Keratinocyte (primary cell): ENCODE measurements around the gene CACNG3. TPM values are rescaled to one million over a fixed set of nuclear protein-coding genes. Genes with fewer than 3 reads are reported as not detected.

Experiments used
- DNase-seq: peaks from one replicate; pipeline ENCODE4 v3.0.0-alpha.2; 2011; ENCODE audit warnings: low read depth, missing footprints, low spot score
- FAIRE-seq: peaks from 2 replicates; lab custom pipeline; 2011; peaks lifted over from hg19 to GRCh38; lab: Jason Lieb, UNC
- H2AFZ ChIP-seq: 2 replicates; pipeline ENCODE4 v1.6.0; 2012; ENCODE audit warnings: low read length, control low read depth, inconsistent platforms; ENCODE audit not compliant: control insufficient read depth
- H3K27ac ChIP-seq: 2 replicates; pipeline ENCODE4 v1.5.1; 2011; ENCODE audit warnings: low read length; ENCODE audit not compliant: control insufficient read depth, insufficient read depth
- H3K27me3 ChIP-seq: 3 replicates; pipeline ENCODE4 v1.6.0; 2011; ENCODE audit warnings: low read length; ENCODE audit not compliant: control insufficient read depth, insufficient read depth; ENCODE audit errors: extremely low read depth
- H3K36me3 ChIP-seq, 2 experiments: 2 replicates in 1 of 2; 3 replicates in 1 of 2; pipeline ENCODE4 v1.5.1; 2011; ENCODE audit warnings: low read length in 2 of 2, mild to moderate bottlenecking in 1 of 2; ENCODE audit not compliant: control insufficient read depth in 2 of 2, insufficient read depth in 2 of 2; ENCODE audit errors: extremely low read depth in 1 of 2
- H3K4me1 ChIP-seq: 3 replicates; pipeline ENCODE4 v1.5.1; 2011; ENCODE audit warnings: low read length; ENCODE audit not compliant: control insufficient read depth, insufficient read depth; ENCODE audit errors: extremely low read depth
- H3K4me2 ChIP-seq: 3 replicates; pipeline ENCODE4 v1.6.0; 2011; ENCODE audit warnings: low read depth, low read length; ENCODE audit not compliant: control insufficient read depth, insufficient read depth; ENCODE audit errors: extremely low read depth
- H3K4me3 ChIP-seq, 3 experiments: fragments of 200-600 bp in 1 of 3; sonication (generic) in 1 of 3; 2 replicates in 2 of 3; 3 replicates in 1 of 3; pipeline ENCODE4 v1.5.1; 2011 to 2016; ENCODE audit warnings: low read length in 3 of 3, mild to moderate bottlenecking in 3 of 3, control low read depth in 2 of 3, inconsistent platforms in 1 of 3, low read depth in 1 of 3, mixed read lengths in 1 of 3, mixed run types in 1 of 3, moderate library complexity in 1 of 3; ENCODE audit not compliant: control insufficient read depth in 2 of 3, insufficient read depth in 2 of 3; ENCODE audit errors: extremely low read depth in 1 of 3
- H3K79me2 ChIP-seq: 2 replicates; pipeline ENCODE4 v1.6.0; 2012; ENCODE audit warnings: low read length; ENCODE audit not compliant: control insufficient read depth, insufficient read depth
- H3K9ac ChIP-seq: 3 replicates; pipeline ENCODE4 v1.6.0; 2011; ENCODE audit warnings: low read length; ENCODE audit not compliant: control insufficient read depth, insufficient read depth; ENCODE audit errors: extremely low read depth
- H3K9me1 ChIP-seq: 3 replicates; pipeline ENCODE4 v1.6.0; 2011; ENCODE audit warnings: low read length; ENCODE audit not compliant: control insufficient read depth, insufficient read depth; ENCODE audit errors: extremely low read depth
- H3K9me3 ChIP-seq: 2 replicates; pipeline ENCODE4 v1.5.1; 2012; ENCODE audit warnings: low read depth, low read length; ENCODE audit not compliant: control insufficient read depth
- H4K20me1 ChIP-seq: 3 replicates; pipeline ENCODE4 v1.6.0; 2011; ENCODE audit warnings: low read length; ENCODE audit not compliant: control insufficient read depth, insufficient read depth; ENCODE audit errors: extremely low read depth
- EZH2 ChIP-seq: IDR thresholded peaks from one replicate; pipeline ENCODE4 v1.6.1; 2012; ENCODE audit warnings: inconsistent platforms, mild to moderate bottlenecking, low read length, moderate library complexity
- dilution Hi-C: fragments of 300-500 bp; cut with MboI; formaldehyde crosslinking; loops from one replicate; pipeline ENCODE4 v1.7.0; 2020; ENCODE audit warnings: low sequenced_read_pairs; ENCODE audit not compliant: extremely low pct_ligation_motif_present
- polyA plus RNA-seq, 5 experiments: library from polyadenylated mRNA; depleted of rRNA in 3 of 5; stranded (reverse) in 3 of 5; stranded (forward) in 1 of 5; unstranded in 1 of 5; fragments of >200 nt; gene quantifications; 1 replicate in 1 of 5; 2 replicates in 3 of 5; 3 replicates in 1 of 5; pipeline versions ENCODE4 v1.2.1 to v1.2.3, GENCODE V29; 2011 to 2012; ENCODE audit warnings: missing spikeins in 2 of 5, low read depth in 1 of 5, low replicate concordance in 1 of 5
- TF ChIP-seq, protein P1 (sequence below), 3 experiments: IDR thresholded peaks in 1 of 3; conservative IDR thresholded peaks in 1 of 3; optimal IDR thresholded peaks in 1 of 3; 2 replicates in 2 of 3; 3 replicates in 1 of 3; pipeline versions ENCODE3 to v1.5.1; 2011; ENCODE audit warnings: low read length in 3 of 3, mild to moderate bottlenecking in 3 of 3, moderate library complexity in 2 of 3, control low read depth in 1 of 3, inconsistent platforms in 1 of 3; ENCODE audit not compliant: insufficient read depth in 2 of 3; ENCODE audit errors: extremely low read depth in 1 of 3

The CACNG3 gene
- polyA plus RNA-seq, 1 donor (not counting 4 experiments of a cell fraction or from before 2014, with no cell fraction given): not detected

DNA sequence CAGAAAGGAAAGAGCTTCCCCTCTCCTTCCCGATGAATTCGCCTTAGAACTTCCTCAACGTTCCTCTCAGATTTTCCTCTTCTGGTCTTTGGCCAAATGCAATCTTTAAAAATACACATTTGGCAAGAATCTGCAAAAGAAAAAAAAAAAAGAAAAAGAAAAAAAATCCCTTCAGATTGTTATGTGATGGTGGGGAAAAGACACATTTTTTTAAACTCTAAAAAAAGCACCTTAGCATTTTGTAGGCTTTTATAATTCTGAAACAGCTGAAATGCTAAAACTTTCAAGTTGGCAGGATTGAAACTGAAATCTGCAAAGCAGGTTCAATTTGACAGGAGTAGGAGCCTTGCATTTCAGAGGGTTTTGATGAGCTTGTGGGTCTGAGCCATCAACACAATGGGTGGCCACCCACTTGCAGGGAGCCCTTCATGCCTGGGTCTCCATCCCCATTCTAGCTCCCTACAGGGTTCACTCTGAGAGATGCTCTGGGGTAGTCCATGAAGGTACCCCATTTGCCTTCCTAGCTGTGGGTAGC, 33.1 kb downstream of the CACNG3 start:
- Histone ChIP-seq H3K27me3 (no peaks in the 10 kb centered on the region), H3K9ac (no peak overlapping the region), H3K4me2 (no peak overlapping the region), H3K9me1 (no peaks in the 10 kb centered on the region), H3K27ac (no peak overlapping the region), H3K36me3 (no peaks in the 10 kb centered on the region), H3K79me2 (no peaks in the 10 kb centered on the region), H3K9me3 (no peaks in the 10 kb centered on the region), H2AFZ (no peak overlapping the region), H3K4me1 (no peaks in the 10 kb centered on the region), H3K4me3 (no peak overlapping the region), H4K20me1 (no peaks in the 10 kb centered on the region)
- TF ChIP-seq EZH2: no peak
- TF ChIP-seq, protein P1, sequence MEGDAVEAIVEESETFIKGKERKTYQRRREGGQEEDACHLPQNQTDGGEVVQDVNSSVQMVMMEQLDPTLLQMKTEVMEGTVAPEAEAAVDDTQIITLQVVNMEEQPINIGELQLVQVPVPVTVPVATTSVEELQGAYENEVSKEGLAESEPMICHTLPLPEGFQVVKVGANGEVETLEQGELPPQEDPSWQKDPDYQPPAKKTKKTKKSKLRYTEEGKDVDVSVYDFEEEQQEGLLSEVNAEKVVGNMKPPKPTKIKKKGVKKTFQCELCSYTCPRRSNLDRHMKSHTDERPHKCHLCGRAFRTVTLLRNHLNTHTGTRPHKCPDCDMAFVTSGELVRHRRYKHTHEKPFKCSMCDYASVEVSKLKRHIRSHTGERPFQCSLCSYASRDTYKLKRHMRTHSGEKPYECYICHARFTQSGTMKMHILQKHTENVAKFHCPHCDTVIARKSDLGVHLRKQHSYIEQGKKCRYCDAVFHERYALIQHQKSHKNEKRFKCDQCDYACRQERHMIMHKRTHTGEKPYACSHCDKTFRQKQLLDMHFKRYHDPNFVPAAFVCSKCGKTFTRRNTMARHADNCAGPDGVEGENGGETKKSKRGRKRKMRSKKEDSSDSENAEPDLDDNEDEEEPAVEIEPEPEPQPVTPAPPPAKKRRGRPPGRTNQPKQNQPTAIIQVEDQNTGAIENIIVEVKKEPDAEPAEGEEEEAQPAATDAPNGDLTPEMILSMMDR (optimal IDR thresholded peaks at IDR 0.05 in 1 of 3, IDR thresholded peaks at IDR 0.05 in 1 of 3, conservative IDR thresholded peaks at IDR 0.05 in 1 of 3; ENCODE audit: extremely low read depth in 1 of 3, insufficient read depth in 2 of 3, low read length in 3 of 3): no peak
- dilution Hi-C loops: no loop called here
- FAIRE-seq (no peak), DNase-seq (no peak)

GRCh38 chr16:24291932-24292331, 35.8 kb downstream of the CACNG3 start:
- no peak for FAIRE-seq
- TF ChIP-seq, protein P1 (optimal IDR thresholded peaks at IDR 0.05 in 1 of 3, IDR thresholded peaks at IDR 0.05 in 1 of 3, conservative IDR thresholded peaks at IDR 0.05 in 1 of 3; ENCODE audit: extremely low read depth in 1 of 3, insufficient read depth in 2 of 3, low read length in 3 of 3): no peak
- TF ChIP-seq EZH2: no peak
- no peak overlapping the region for H3K9ac ChIP-seq
- no peaks in the 10 kb centered on the region for H3K4me1 ChIP-seq
- H3K9me1 ChIP-seq: no peaks in the 10 kb centered on the region
- H2AFZ ChIP-seq: no peak overlapping the region
- H3K9me3 ChIP-seq: no peaks in the 10 kb centered on the region
- H3K27me3 ChIP-seq: no peaks in the 10 kb centered on the region
- no peak overlapping the region for H3K4me2 ChIP-seq
- no peaks in the 10 kb centered on the region for H3K79me2 ChIP-seq
- dilution Hi-C loops: no loop called here
- no peaks in the 10 kb centered on the region for H3K36me3 ChIP-seq
- H4K20me1 ChIP-seq: no peaks in the 10 kb centered on the region
- no peak overlapping the region for H3K4me3 ChIP-seq
- DNase-seq: no peak
- no peak overlapping the region for H3K27ac ChIP-seq
